H1 (cell line): ENCODE measurements around the gene CACNG4. TPM values are rescaled to one million over a fixed set of nuclear protein-coding genes. Genes with fewer than 3 reads are reported as not detected.

Experiments used
- CTCF ChIA-PET: fragments of 300-600 bp; sonication (Branson Sonifier 250); formaldehyde crosslinking; loops from one replicate; lab custom pipeline; 2021; ENCODE audit not compliant: partially characterized antibody; lab: Charles Lee
- POLR2A ChIA-PET: fragments of 300-600 bp; sonication (Branson Sonifier 250); formaldehyde crosslinking; loops from one replicate; lab custom pipeline; 2021; ENCODE audit warnings: inconsistent platforms; ENCODE audit not compliant: partially characterized antibody; lab: Charles Lee
- DNase-seq, 2 experiments: peaks; one replicate each; pipeline versions ENCODE4 v3.0.0 to v3.0.0-alpha.2; 2010 to 2022; ENCODE audit warnings: low spot score in 2 of 2, low read depth in 1 of 2, mixed read lengths in 1 of 2
- FAIRE-seq: peaks from 2 replicates; lab custom pipeline; 2011; peaks lifted over from hg19 to GRCh38; lab: Jason Lieb, UNC
- H2AFZ ChIP-seq: 2 replicates; pipeline ENCODE4 v1.8.1; 2012; ENCODE audit warnings: low read length, inconsistent platforms
- H2AK5ac ChIP-seq: 2 replicates; pipeline ENCODE4 v1.6.1; 2013; ENCODE audit warnings: low read depth, low read length
- H2BK120ac ChIP-seq: replicated peaks from 2 replicates; pipeline ENCODE3; 2013; ENCODE audit warnings: low read depth, low read length, inconsistent platforms
- H2BK12ac ChIP-seq: 2 replicates; pipeline ENCODE4 v1.6.1; 2013; ENCODE audit warnings: low read depth, low read length
- H2BK15ac ChIP-seq: 2 replicates; pipeline ENCODE4 v1.6.1; 2013; ENCODE audit warnings: low read length
- H2BK20ac ChIP-seq: 2 replicates; pipeline ENCODE4 v1.6.1; 2013; ENCODE audit warnings: low read length
- H2BK5ac ChIP-seq: 2 replicates; pipeline ENCODE4 v1.6.1; 2013; ENCODE audit warnings: low read depth, low read length
- H3K14ac ChIP-seq: 2 replicates; pipeline ENCODE4 v1.6.1; 2013; ENCODE audit warnings: inconsistent platforms; ENCODE audit not compliant: insufficient read length
- H3K18ac ChIP-seq: 2 replicates; pipeline ENCODE4 v1.6.1; 2013; ENCODE audit warnings: low read length; ENCODE audit errors: extremely low read depth
- H3K23ac ChIP-seq: 2 replicates; pipeline ENCODE4 v1.6.1; 2013; ENCODE audit warnings: inconsistent platforms; ENCODE audit not compliant: insufficient read length
- H3K23me2 ChIP-seq: 2 replicates; pipeline ENCODE4 v1.6.1; 2013; ENCODE audit warnings: low read depth, low read length
- H3K27ac ChIP-seq: 2 replicates; pipeline ENCODE4 v1.6.1; 2011; ENCODE audit warnings: low read depth, low read length, inconsistent platforms
- H3K27me3 ChIP-seq, 4 experiments: replicated peaks in 1 of 4; 1 replicate in 1 of 4; 2 replicates in 3 of 4; pipeline versions ENCODE4 v1.6.1 to v1.8.1; 2011 to 2013; ENCODE audit warnings: low read length in 3 of 4, mild to moderate bottlenecking in 3 of 4, inconsistent platforms in 2 of 4, mixed read lengths in 2 of 4, moderate library complexity in 1 of 4; ENCODE audit not compliant: control insufficient read depth in 3 of 4, insufficient read depth in 3 of 4; ENCODE audit errors: extremely low read depth in 1 of 4
- H3K36me3 ChIP-seq, 4 experiments: 2 replicates each; pipeline versions ENCODE4 v1.6.1 to v1.8.1; 2011 to 2013; ENCODE audit warnings: mild to moderate bottlenecking in 4 of 4, low read length in 3 of 4, moderate library complexity in 2 of 4, control low read depth in 1 of 4, inconsistent platforms in 1 of 4; ENCODE audit not compliant: insufficient read depth in 4 of 4, control insufficient read depth in 2 of 4
- H3K4ac ChIP-seq: replicated peaks from 2 replicates; pipeline ENCODE3; 2013; ENCODE audit warnings: low read length, low read depth, mixed read lengths, inconsistent platforms; ENCODE audit not compliant: insufficient read length
- H3K4me1 ChIP-seq, 4 experiments: replicated peaks in 1 of 4; 1 replicate in 1 of 4; 2 replicates in 3 of 4; pipeline versions ENCODE4 v1.6.1 to v1.8.1; 2011 to 2013; ENCODE audit warnings: low read length in 3 of 4, inconsistent platforms in 2 of 4, mixed read lengths in 1 of 4; ENCODE audit not compliant: insufficient read depth in 4 of 4, control insufficient read depth in 3 of 4
- H3K4me2 ChIP-seq, 2 experiments: 2 replicates each; pipeline versions ENCODE4 v1.6.1 to v1.8.1; 2011 to 2013; ENCODE audit warnings: low read depth in 2 of 2, low read length in 2 of 2, control low read depth in 1 of 2, inconsistent platforms in 1 of 2, mild to moderate bottlenecking in 1 of 2; ENCODE audit not compliant: insufficient read depth in 1 of 2
- H3K4me3 ChIP-seq, 4 experiments: fragments of 200-600, 300-600 bp in 1 of 4; sonication (generic), shearing (Covaris generic), sonication (Bioruptor Twin) in 1 of 4; 2 replicates each; pipeline versions ENCODE4 v1.5.1 to v1.8.1; 2011 to 2016; ENCODE audit warnings: low read length in 4 of 4, low read depth in 3 of 4, control low read depth in 2 of 4, inconsistent platforms in 2 of 4, mild to moderate bottlenecking in 2 of 4, mixed read lengths in 1 of 4, moderate library complexity in 1 of 4; ENCODE audit not compliant: insufficient read depth in 2 of 4; ENCODE audit errors: extremely low read depth in 1 of 4
- H3K56ac ChIP-seq: replicated peaks from 2 replicates; pipeline ENCODE3; 2013; ENCODE audit warnings: low read depth, mild to moderate bottlenecking, mixed read lengths, low read length, inconsistent platforms; ENCODE audit not compliant: insufficient read length
- H3K79me1 ChIP-seq: 2 replicates; pipeline ENCODE4 v1.6.1; 2013; ENCODE audit warnings: low read depth, low read length, control low read depth
- H3K79me2 ChIP-seq, 2 experiments: 2 replicates each; pipeline versions ENCODE4 v1.6.1 to v1.8.1; 2012 to 2013; ENCODE audit warnings: low read length in 2 of 2, mild to moderate bottlenecking in 2 of 2, inconsistent platforms in 1 of 2; ENCODE audit not compliant: insufficient read depth in 2 of 2, control insufficient read depth in 1 of 2
- H3K9ac ChIP-seq, 4 experiments: replicated peaks in 1 of 4; 1 replicate in 1 of 4; 2 replicates in 3 of 4; pipeline versions ENCODE4 v1.6.1 to v1.8.1; 2011 to 2013; ENCODE audit warnings: low read depth in 3 of 4, low read length in 3 of 4, control low read depth in 2 of 4, mild to moderate bottlenecking in 2 of 4, moderate library complexity in 2 of 4, inconsistent platforms in 1 of 4; ENCODE audit errors: extremely low read depth in 1 of 4
- H3K9me3 ChIP-seq, 2 experiments: 2 replicates each; pipeline versions ENCODE4 v1.6.1 to v1.8.1; 2012 to 2013; ENCODE audit warnings: mild to moderate bottlenecking in 2 of 2, moderate library complexity in 2 of 2, control low read depth in 1 of 2, inconsistent platforms in 1 of 2, low read depth in 1 of 2, low read length in 1 of 2, mixed read lengths in 1 of 2; ENCODE audit not compliant: insufficient read depth in 2 of 2
- H4K20me1 ChIP-seq, 2 experiments: replicated peaks in 1 of 2; 2 replicates each; pipeline versions ENCODE3 to v1.8.1; 2011 to 2013; ENCODE audit warnings: inconsistent platforms in 2 of 2, low read length in 2 of 2, mild to moderate bottlenecking in 1 of 2; ENCODE audit not compliant: insufficient read depth in 2 of 2, control insufficient read depth in 1 of 2
- H4K5ac ChIP-seq: 2 replicates; pipeline ENCODE4 v1.6.1; 2013; ENCODE audit warnings: low read length, low read depth, mixed read lengths, inconsistent platforms; ENCODE audit not compliant: insufficient read length
- H4K8ac ChIP-seq: 2 replicates; pipeline ENCODE4 v1.8.0; 2013; ENCODE audit warnings: mild to moderate bottlenecking, moderate library complexity, low read length, inconsistent platforms; ENCODE audit not compliant: insufficient read depth; ENCODE audit errors: extremely low read depth
- H4K91ac ChIP-seq: replicated peaks from 2 replicates; pipeline ENCODE3; 2013; ENCODE audit warnings: low read length, mixed read lengths, inconsistent platforms; ENCODE audit not compliant: insufficient read length
- CTBP2 ChIP-seq: IDR thresholded peaks from 2 replicates; pipeline ENCODE4 v1.7.0; 2011; ENCODE audit warnings: borderline replicate concordance, mild to moderate bottlenecking, moderate library complexity, mixed read lengths, low read length; ENCODE audit not compliant: insufficient read depth, insufficient read length
- GTF2F1 ChIP-seq: IDR thresholded peaks from 2 replicates; pipeline ENCODE4 v1.6.1; 2012; ENCODE audit warnings: low read depth, low read length, improper control_type of control experiment, borderline replicate concordance
- WGBS, 2 experiments: shearing (Covaris generic) in 1 of 2; methylation state at CpG; one replicate each; pipeline versions ENCODE4 v1.1.6 to v1.1.7; 2013 to 2015; ENCODE audit warnings: low lambda C conversion rate in 2 of 2, mixed read lengths in 2 of 2, inconsistent platforms in 1 of 2, low coverage in 1 of 2, missing lambda C conversion rate in 1 of 2; ENCODE audit not compliant: insufficient replicate concordance in 2 of 2, insufficient coverage in 1 of 2, insufficient read length in 1 of 2; ENCODE audit errors: extremely low coverage in 1 of 2, missing lambda C conversion rate in 1 of 2; 5-methylcytosine and 5-hydroxymethylcytosine counted together
- polyA plus RNA-seq, 7 experiments: library from polyadenylated mRNA; depleted of rRNA in 3 of 7; stranded (reverse) in 5 of 7; unstranded in 2 of 7; fragments of >200 nt in 5 of 7; fragments of 200-250 nt in 2 of 7; gene quantifications; 1 replicate in 5 of 7; 2 replicates in 1 of 7; 4 replicates in 1 of 7; pipeline versions ENCODE4 v1.2.1 to v1.2.3, GENCODE V29; 2011 to 2013; ENCODE audit warnings: missing spikeins in 2 of 7, mixed read lengths in 2 of 7
- total RNA-seq: library from RNA; stranded (reverse); fragmentation: NEBNext Ultra II Directional; extraction: Animal tissue kit (Norgen Biotek cat#: 25700); gene quantifications from 2 replicates; pipeline ENCODE4 v1.2.1, GENCODE V29; 2021

The CACNG4 gene
- total and polyA plus RNA-seq, 2 of the 8 experiments (the other 6 are each of a cell fraction or from before 2014, with no cell fraction given): 3.6 to 5.6 TPM

GRCh38 chr17:67068999-67069398 lies 104.5 kb downstream of the CACNG4 start:
- CTCF ChIA-PET: interaction anchor here (0.5 to 3.5 kb wide), 4 partner anchors 13 to 204 kb away, joined by 3 to 13 read pairs (median 4); no protein-coding TSS in a partner anchor
- H3K4ac ChIP-seq: no peak overlapping the region
- H2BK120ac ChIP-seq: no peak overlapping the region
- POLR2A ChIA-PET: interaction anchor here (0.6 kb wide), 1 partner anchor 455 kb away, joined by 3 read pairs; no protein-coding TSS in a partner anchor
- no peak for DNase-seq
- no peak overlapping the region for H4K8ac ChIP-seq
- H2AK5ac ChIP-seq: no peak overlapping the region
- no peak overlapping the region for H3K27ac ChIP-seq
- no peak for FAIRE-seq
- no peaks in the 10 kb centered on the region for H3K27me3 ChIP-seq
- no peak overlapping the region for H3K18ac ChIP-seq
- H3K4me3 ChIP-seq: no peak overlapping the region
- H3K4me2 ChIP-seq: no peak overlapping the region
- no peaks in the 10 kb centered on the region for H3K36me3 ChIP-seq
- no peak overlapping the region for H3K23ac ChIP-seq
- H2BK20ac ChIP-seq: no peak overlapping the region
- H2AFZ ChIP-seq: no peak overlapping the region
- H2BK15ac ChIP-seq: no peak overlapping the region
- no peaks in the 10 kb centered on the region for H3K79me2 ChIP-seq
- no peak overlapping the region for H3K56ac ChIP-seq
- H3K14ac ChIP-seq: no peak overlapping the region
- no peaks in the 10 kb centered on the region; a peak in 1 of 7 replicates for H3K4me1 ChIP-seq
- WGBS, 2 experiments: 76% methylated on average over 3 of the region's 3 CpGs; no CpG with 5 or more reads in 1 of the 2 experiments
- H4K20me1 ChIP-seq: no peaks in the 10 kb centered on the region
- H3K9ac ChIP-seq: no peak overlapping the region
- H4K5ac ChIP-seq: no peak overlapping the region
- no peak overlapping the region for H4K91ac ChIP-seq
- H3K79me1 ChIP-seq: no peaks in the 10 kb centered on the region
- H3K23me2 ChIP-seq: no peaks in the 10 kb centered on the region
- H2BK12ac ChIP-seq: no peak overlapping the region
- no peak overlapping the region for H2BK5ac ChIP-seq
- no peaks in the 10 kb centered on the region for H3K9me3 ChIP-seq
- TF ChIP-seq GTF2F1 (no peak), CTBP2 (no peak)
